Measurements from ENCODE around the gene KRTAP23-1. TPM values are rescaled to one million over a fixed set of nuclear protein-coding genes. Genes with fewer than 3 reads are reported as not detected.

The KRTAP23-1 gene
- total RNA-seq, 4 donors from 2014 or later, result not detected

GRCh38 chr21:30349572-30349971 is 1.2 kb upstream of the KRTAP23-1 start:
- Histone ChIP-seq H3K36me3 (no peaks in the 10 kb centered on the region), H3K4me1 (no peaks in the 10 kb centered on the region), H3K4me3 (no peak overlapping the region), H3K27ac (replicated peaks in 1 of 4) (no peak overlapping the region), H3K9me3 (no peaks in the 10 kb centered on the region), H3K27me3 (no peaks in the 10 kb centered on the region)
- WGBS, result 67% methylated on average over 3 of the region's 3 CpGs
- intact Hi-C loops (cut with DNase I), result no loop called here
- DNase-seq (ENCODE audit: extremely low spot score), result no peak
- TF ChIP-seq CTCF (IDR thresholded peaks at IDR 0.05), result no peak

GRCh38 chr21:30345014-30345413 is 3.4 kb downstream of the KRTAP23-1 start:
- DNase-seq (ENCODE audit: extremely low spot score), result no peak
- no peaks in the 10 kb centered on the region for H3K4me1 ChIP-seq
- H3K9me3 ChIP-seq, result no peaks in the 10 kb centered on the region
- intact Hi-C loops (cut with DNase I), result no loop called here
- WGBS, result 72% methylated on average over 2 of the region's 2 CpGs
- H3K4me3 ChIP-seq, result no peak overlapping the region
- no peak overlapping the region for H3K27ac ChIP-seq (replicated peaks in 1 of 4)
- no peaks in the 10 kb centered on the region for H3K36me3 ChIP-seq
- H3K27me3 ChIP-seq, result no peaks in the 10 kb centered on the region
- TF ChIP-seq POLR2A (IDR thresholded peaks at IDR 0.05; ENCODE audit: low read depth) (no peak), CTCF (IDR thresholded peaks at IDR 0.05) (no peak), POLR2AphosphoS5 (IDR thresholded peaks at IDR 0.05) (no peak), EP300 (IDR thresholded peaks at IDR 0.05) (no peak)

- no peak for DNase-seq (ENCODE audit: extremely low spot score)
- intact Hi-C loops (cut with DNase I), result loop anchor here (5.0 kb wide), 1 partner anchor 746 kb away; no protein-coding TSS in a partner anchor
- H3K27me3 ChIP-seq, result no peaks in the 10 kb centered on the region
- no peak overlapping the region for H3K4me3 ChIP-seq
- TF ChIP-seq CTCF (IDR thresholded peaks at IDR 0.05) (peak; percentile 56 to 81 (median 68)), EP300 (IDR thresholded peaks at IDR 0.05) (no peak)
- no peaks in the 10 kb centered on the region for H3K4me1 ChIP-seq
- H3K9me3 ChIP-seq, result no peaks in the 10 kb centered on the region
- H3K27ac ChIP-seq (replicated peaks in 1 of 4), result no peak overlapping the region
- no peaks in the 10 kb centered on the region for H3K36me3 ChIP-seq
- WGBS, result 91% methylated on average over 2 of the region's 2 CpGs
Observed at GRCh38 chr21:30340714-30341573, 7.5 kb downstream of the KRTAP23-1 start.

- intact Hi-C loops (cut with DNase I), result no loop called here
- 60% methylated on average over 4 of the region's 4 CpGs for WGBS
- H3K4me3 ChIP-seq, result no peak overlapping the region
Observed at GRCh38 chr21:30338717-30339116, 9.7 kb downstream of the KRTAP23-1 start.

More at GRCh38 chr21:30338717-30339116, 9.7 kb downstream of the KRTAP23-1 start:
- Histone ChIP-seq H3K9me3 (no peaks in the 10 kb centered on the region), H3K4me1 (no peaks in the 10 kb centered on the region), H3K27me3 (no peaks in the 10 kb centered on the region), H3K36me3 (no peaks in the 10 kb centered on the region), H3K27ac (replicated peaks in 1 of 4) (no peak overlapping the region)
- no peak for TF ChIP-seq CTCF (IDR thresholded peaks at IDR 0.05)
- no peak for TF ChIP-seq EP300 (IDR thresholded peaks at IDR 0.05)
- TF ChIP-seq POLR2A (IDR thresholded peaks at IDR 0.05; ENCODE audit: low read depth), result no peak
- no peak for TF ChIP-seq POLR2AphosphoS5 (IDR thresholded peaks at IDR 0.05)
- DNase-seq (ENCODE audit: extremely low spot score), result no peak

Data from esophagus muscularis mucosa (tissue), 4 donors.